Adrenal gland (tissue), 5 donors: ENCODE results near the gene GNPDA1.

Experiments
- POLR2A ChIP-seq, 2 donors: fragments of 450-650 bp; IDR thresholded peaks; one replicate each; pipeline ENCODE4 v1.6.1; 2017; ENCODE audit warnings: antibody characterized with exemption in 2 of 2, mild to moderate bottlenecking in 2 of 2, moderate library complexity in 1 of 2
- TF ChIP-seq, protein P1 (sequence below), 6 experiments: fragments of 450-650 bp in 4 of 6; fragments of 200-600 bp in 2 of 6; sonication (generic) in 1 of 6; IDR thresholded peaks; 1 replicate in 5 of 6; 2 replicates in 1 of 6; pipeline versions ENCODE4 v1.5.1 to v1.8.0; 2016 to 2021; ENCODE audit warnings: antibody characterized with exemption in 6 of 6, mild to moderate bottlenecking in 2 of 6, moderate library complexity in 1 of 6
- donor health status: DM: no; HTN: no; CAD: no.

DNA sequence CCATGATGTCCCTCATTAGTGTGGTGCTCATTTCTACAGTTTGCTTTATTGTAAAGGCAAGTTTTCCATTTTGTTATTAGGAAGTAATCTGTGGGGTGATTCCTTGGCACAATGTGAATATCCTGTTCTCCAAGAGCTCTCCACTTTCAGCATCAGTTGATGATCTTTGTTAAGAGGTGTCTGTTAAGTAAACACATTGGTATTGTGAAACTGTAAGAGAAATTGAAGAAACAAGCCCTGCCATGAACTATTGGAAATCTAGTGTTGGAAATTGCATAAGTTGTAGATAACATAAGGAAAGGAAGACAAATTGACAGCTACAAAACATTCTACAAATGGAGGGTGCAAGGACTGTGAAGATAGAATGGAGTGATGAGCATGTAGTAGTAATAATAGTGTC is 26.8 kb downstream of the GNPDA1 start:
- TF ChIP-seq, protein P1, sequence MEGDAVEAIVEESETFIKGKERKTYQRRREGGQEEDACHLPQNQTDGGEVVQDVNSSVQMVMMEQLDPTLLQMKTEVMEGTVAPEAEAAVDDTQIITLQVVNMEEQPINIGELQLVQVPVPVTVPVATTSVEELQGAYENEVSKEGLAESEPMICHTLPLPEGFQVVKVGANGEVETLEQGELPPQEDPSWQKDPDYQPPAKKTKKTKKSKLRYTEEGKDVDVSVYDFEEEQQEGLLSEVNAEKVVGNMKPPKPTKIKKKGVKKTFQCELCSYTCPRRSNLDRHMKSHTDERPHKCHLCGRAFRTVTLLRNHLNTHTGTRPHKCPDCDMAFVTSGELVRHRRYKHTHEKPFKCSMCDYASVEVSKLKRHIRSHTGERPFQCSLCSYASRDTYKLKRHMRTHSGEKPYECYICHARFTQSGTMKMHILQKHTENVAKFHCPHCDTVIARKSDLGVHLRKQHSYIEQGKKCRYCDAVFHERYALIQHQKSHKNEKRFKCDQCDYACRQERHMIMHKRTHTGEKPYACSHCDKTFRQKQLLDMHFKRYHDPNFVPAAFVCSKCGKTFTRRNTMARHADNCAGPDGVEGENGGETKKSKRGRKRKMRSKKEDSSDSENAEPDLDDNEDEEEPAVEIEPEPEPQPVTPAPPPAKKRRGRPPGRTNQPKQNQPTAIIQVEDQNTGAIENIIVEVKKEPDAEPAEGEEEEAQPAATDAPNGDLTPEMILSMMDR (IDR thresholded peaks at IDR 0.05): no peak
- no peak for TF ChIP-seq POLR2A (IDR thresholded peaks at IDR 0.05)
